HG03103 (cell line): Measurements from ENCODE around the gene TMEM132C.

Experiments used
- ATAC-seq: cut with Tn5 transposase; IDR thresholded peaks from one replicate; pipeline ENCODE4 v1.9.1; 2021; ENCODE audit warnings: low read depth; ENCODE audit not compliant: unreplicated experiment

The TMEM132C gene

GRCh38 chr12:128644664-128645296 is 377.8 kb downstream of the TMEM132C start:
- ATAC-seq: no peak

DNA sequence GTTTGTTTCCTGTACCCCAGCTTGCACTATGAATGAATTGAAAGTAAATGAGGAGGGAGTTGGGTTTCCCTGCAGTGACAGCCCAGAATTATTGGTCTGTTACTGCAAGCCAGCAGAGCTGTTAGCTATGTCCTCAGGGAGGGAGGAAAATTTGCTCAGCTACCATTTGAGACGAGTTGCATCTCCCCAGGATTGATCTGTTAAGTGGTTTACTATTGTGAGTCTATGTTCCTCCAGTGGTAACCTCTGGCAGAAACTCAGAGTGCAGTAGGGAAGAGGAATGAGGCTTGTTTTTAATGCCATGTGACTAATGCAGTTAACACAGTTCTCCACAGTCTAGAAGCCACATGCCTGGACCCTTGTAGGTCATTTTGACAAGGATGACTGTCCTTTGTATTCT is 382.9 kb downstream of the TMEM132C start:
- no peak for ATAC-seq

DNA sequence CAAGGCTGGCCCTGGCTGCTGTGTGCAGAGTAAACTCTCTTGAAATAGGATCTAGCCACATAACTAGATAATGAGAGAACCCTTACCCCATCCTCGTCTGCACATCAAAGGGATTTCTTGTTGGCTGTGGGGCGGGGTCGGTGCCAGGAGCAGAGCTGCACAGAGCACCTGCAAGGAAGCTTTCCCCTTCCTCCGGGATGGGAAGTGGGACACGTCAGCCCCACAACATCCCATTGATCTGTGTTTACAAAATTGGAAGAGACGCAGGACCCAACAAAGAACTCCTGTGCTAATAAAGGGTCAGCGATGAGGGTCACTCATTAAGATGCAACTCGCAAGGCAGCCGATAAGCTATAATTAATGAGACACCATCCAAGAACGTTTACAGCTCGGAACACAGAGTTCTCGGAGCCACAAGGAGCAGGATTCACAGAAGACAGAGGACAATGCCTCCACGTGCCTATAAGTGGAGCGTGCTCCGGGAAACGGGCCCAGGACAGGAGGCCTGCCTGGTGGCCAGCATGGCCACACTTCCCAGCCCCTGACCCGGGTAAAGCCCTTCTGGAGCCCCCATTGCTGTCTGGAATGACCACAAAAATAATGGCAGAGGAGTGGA is 385.3 kb downstream of the TMEM132C start:
- ATAC-seq: no peak

GRCh38 chr12:128654468-128654867 is 387.5 kb downstream of the TMEM132C start:
- no peak for ATAC-seq

DNA sequence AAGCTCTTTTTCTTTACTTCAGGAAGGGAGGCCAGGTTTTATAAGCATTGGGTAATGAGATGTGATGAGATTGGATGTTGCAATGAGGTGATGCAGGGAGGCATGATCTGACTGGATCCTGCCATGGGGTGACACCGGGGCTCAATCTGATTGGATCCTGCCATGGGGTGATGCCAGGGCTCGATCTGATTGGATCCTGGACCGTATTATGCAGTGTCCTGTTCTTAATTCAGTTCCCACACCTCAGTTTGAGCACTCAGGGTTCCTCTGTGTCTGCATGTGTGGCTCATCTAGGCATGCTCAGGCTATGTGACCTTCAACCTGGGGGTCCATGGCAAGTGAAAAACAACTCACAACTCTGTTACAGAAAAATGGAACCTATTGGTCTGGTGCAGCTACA is 390.4 kb downstream of the TMEM132C start:
- no peak for ATAC-seq

DNA sequence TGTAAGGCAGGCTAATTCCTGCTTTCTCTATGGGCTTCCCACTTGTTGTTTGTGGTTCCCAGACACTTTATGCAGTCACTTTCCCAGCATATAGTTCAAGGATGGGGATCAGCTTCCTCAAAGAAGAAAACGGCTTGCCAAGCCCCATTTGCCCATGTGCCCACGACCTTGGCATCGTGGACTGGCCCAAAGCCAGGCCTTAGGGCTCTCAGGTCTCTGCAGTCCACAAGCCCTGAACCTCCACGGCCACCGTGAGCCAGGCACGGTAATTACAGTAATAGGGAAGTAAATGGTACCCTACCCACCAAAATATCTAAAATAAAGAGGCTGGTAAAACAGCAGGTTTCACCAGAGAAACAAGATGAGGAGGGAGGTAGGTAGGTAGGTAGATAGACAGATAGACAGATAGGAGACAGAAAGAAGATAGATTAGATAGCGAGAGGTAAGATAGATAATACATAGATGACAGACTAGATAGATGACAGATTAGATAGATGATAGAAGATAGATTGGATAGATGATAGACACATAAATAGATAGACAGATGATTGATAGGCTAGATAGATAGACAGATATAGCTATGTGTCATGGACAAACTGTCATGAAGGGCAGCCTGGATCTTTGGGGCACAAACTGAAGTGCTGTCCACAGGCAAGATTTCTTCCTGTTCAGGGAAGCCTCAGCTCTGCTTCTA is 393.7 kb downstream of the TMEM132C start:
- ATAC-seq: no peak

GRCh38 chr12:128661226-128661569 is 394.2 kb downstream of the TMEM132C start:
- ATAC-seq: no peak

DNA sequence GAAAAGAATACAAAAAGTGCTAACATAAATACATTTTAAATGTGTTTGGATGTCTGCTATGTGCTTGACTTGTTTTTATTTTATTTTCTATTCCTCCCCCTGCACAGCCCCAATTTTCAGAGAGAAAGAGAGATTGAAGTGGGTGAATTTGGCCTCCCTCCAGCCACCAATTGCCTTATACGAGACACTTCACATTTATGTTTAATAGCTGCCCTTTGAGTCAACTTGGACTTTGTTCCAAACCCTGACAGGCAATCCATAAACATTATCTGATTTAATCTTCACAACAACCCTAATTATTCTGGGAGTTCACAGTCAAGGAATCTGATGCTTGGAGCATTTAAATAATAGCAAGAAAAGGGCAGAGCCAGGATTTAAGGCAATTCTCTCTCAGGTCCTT is 395.1 kb downstream of the TMEM132C start:
- no peak for ATAC-seq

- ATAC-seq: no peak
These were observed 397.5 kb downstream of the TMEM132C start for GRCh38 chr12:128664501-128664900.

- no peak for ATAC-seq
These were observed 400.2 kb downstream of the TMEM132C start for GRCh38 chr12:128667193-128667592.

- ATAC-seq: no peak
These were observed 404.6 kb downstream of the TMEM132C start for GRCh38 chr12:128671528-128672042.

- ATAC-seq: no peak
These were observed 405.5 kb downstream of the TMEM132C start for GRCh38 chr12:128672428-128672827.

DNA sequence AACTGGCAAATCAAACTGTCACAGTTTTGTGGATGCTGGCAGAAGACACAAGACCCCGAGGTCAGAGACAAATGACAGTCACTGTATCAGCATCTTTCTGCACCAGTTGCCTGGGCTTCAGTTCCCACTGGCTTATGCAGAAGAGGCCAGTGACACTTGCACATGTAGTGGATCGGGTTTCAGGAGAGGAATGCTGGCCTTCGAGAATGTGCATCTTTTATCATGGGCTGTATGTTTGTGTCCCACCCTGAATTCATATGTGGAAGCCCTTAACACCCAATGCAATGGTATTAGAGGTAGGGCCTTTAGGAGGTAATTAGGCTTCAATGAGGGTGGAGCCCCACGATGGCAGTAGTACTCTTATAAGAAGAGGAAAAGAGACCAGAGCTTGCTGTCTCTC is 405.9 kb downstream of the TMEM132C start:
- no peak for ATAC-seq

DNA sequence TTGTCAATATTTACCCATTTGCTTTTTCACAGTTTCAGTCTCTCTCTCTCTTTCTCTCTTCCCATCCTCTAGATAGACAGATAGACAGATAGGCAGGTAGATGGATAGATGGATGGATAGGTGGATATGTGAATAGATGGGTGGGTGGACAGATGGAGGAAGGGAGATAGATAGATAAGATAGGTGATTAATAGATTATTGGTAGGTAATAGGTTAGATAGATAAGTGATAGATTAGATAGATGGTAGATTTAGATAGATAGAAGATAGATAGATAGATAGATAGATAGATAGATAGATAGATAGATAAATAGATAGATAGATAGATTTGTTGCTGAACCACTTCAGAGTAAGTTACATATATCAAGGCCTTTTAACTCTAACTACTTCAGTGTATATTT is 408.6 kb downstream of the TMEM132C start:
- ATAC-seq: no peak

- ATAC-seq: no peak
These were observed 413.6 kb downstream of the TMEM132C start for GRCh38 chr12:128680555-128680954.

DNA sequence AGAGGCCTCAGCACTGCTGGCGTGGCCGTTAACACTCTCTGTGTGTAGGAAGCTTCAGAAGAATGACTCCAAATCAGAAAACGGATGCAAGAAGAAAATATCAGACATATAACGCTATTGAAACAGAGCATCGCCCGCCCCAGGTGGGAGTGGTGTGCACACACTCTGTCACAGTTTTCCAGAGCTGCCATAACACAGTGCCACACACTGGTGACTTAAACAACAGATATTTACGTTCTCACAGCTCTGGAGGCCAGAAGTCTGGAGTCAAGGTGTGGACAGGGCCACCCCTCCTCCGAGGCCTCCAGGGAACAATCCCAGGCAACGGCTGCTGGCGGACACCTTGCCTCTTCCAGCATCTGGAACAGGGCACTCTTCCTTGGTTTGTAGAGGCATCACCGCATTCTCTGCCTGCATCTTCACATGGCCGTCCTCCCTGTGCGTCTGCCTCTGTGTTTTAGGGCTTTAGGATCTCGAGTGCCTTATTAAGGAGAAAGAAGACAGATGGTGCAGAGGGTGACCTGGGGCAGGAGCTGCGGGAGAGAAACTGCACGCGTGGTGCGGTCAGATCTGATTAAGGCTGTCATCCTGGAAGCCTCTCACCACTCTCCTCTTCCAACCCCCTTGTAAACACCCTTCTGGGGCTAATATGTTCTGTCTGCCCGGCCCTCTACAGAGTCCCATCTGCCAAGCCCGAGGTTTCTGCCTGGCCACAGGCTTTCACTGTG is 415.7 kb downstream of the TMEM132C start:
- no peak for ATAC-seq

DNA sequence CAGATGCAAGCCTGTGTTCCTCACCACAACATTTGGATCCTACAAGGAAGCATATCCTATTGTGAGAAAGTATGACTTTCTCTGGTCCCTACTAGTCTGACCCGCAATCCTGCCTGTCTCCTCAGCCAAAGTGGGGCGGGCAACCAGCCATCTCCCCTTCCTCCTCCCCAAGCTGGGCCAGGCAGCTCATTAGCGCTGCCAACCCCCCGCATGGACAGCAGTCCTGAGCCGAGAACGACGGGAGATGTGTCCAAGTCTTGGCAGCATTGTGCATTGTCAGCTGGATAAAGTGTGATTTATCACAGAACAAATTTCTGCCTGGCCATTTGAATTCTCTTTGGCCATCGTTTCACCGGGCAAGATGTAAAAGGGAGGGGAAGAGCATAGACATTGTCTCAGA is 417.4 kb downstream of the TMEM132C start:
- no peak for ATAC-seq

DNA sequence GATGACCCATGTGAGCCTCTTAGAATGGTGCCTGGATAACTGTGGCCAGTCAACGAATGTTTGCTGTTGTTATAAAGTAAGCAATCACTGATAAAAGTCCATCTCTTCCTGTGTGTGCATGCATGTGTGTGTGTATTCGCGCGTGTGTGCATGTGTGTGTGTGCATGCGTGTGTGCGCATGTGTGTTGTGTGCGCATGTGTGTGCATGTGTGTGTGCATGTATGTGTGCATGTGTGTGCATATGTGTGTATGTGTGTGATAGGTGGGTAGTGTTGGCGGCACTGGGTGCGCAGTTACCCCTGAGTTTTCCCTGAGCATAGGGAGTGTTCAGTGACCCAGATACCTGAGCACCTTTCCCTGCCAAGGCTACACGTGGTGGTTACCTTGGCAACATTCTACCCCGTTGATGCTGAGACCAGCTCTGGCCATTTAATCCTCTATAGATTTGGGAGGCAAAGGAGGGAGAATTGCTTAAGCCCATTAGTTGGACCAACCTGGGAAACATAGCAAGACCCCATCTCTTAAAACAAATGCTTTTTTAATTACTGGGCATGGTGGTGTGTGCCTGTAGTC is 419.0 kb downstream of the TMEM132C start:
- no peak for ATAC-seq

GRCh38 chr12:128687851-128688250 is 420.9 kb downstream of the TMEM132C start:
- no peak for ATAC-seq

DNA sequence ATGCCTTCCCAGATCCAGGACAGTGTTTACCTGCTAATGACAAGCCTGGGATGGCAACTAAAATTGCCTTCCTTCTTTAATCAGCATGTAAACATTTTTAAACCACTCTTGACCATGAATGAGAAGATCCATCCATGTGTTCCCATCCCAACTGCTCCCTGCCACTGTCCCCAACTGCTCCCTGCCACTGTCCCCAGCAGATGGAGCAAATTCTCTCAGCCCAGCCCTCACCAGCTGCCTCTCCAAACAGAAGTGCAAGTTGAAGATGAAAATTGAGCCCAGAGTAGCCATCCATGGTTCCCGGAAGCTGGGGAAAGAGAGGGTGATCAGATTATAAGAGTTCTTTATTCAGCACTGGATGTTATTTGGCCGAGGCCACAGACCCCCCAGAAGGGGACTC is 423.7 kb downstream of the TMEM132C start:
- ATAC-seq: no peak

DNA sequence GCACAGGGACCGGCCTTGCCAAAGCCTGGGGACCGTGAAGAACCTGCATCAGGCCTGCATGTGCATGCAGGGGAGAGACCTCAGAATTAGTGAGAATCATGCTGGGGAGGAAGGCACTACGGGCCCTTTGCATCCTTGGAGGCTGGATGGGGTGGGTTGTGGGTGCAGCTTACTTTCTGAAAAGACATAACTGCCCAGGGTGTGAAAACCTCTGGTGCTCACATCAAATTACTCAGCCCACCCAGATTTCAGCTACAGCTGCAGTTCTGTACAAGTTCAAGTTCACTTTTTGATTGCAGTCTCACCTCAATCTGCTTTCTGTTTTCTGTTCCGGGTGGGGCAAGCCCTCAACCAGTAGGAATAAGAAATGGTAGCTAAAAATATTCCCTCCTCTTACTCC is 426.1 kb downstream of the TMEM132C start:
- ATAC-seq: no peak
